HepG2 (cell line): ENCODE measurements around the gene UNC5B. TPM values are rescaled to one million over a fixed set of nuclear protein-coding genes. Genes with fewer than 3 reads are reported as not detected.

Experiments
- CHD2 ChIP-seq: IDR thresholded peaks from 2 replicates; pipeline ENCODE4 v1.6.1; 2011; ENCODE audit warnings: low read depth, low read length, improper control_type of control experiment
- FOXK2 ChIP-seq: fragments of 450-650 bp; IDR thresholded peaks from 2 replicates; pipeline ENCODE4 v1.6.1; 2016
- KLF11 ChIP-seq: IDR thresholded peaks from 2 replicates; pipeline ENCODE4 v1.6.1; 2016; ENCODE audit warnings: missing compliant biosample characterization
- MEF2D ChIP-seq: sonication (generic); formaldehyde crosslinking; IDR thresholded peaks from 2 replicates; pipeline ENCODE4 v1.5.1; 2020; ENCODE audit warnings: mild to moderate bottlenecking, missing genetic modification reagents
- NPAS2 ChIP-seq: sonication (generic); formaldehyde crosslinking; IDR thresholded peaks from 2 replicates; pipeline ENCODE4 v1.8.0; 2022; ENCODE audit warnings: mild to moderate bottlenecking, missing genetic modification reagents, borderline replicate concordance
- PHF8 ChIP-seq: sonication (generic); formaldehyde crosslinking; IDR thresholded peaks from 2 replicates; pipeline ENCODE4 v1.5.0; 2020; ENCODE audit warnings: missing genetic modification reagents
- POLR2AphosphoS5 ChIP-seq: IDR thresholded peaks from 2 replicates; pipeline ENCODE4 v1.6.1; 2012; ENCODE audit warnings: low read depth, low read length
- PRPF4 ChIP-seq: fragments of 200-400 bp; formaldehyde crosslinking; IDR thresholded peaks from 2 replicates; pipeline ENCODE4 v1.6.1; 2016; ENCODE audit warnings: low read length, low read depth; ENCODE audit not compliant: poor library complexity, severe bottlenecking
- RAD21 ChIP-seq: fragments of 450-650 bp; formaldehyde crosslinking; IDR thresholded peaks from 2 replicates; pipeline ENCODE4 v1.5.0; 2020; ENCODE audit warnings: mild to moderate bottlenecking
- RXRA ChIP-seq: sonication (generic); formaldehyde crosslinking; IDR thresholded peaks from 2 replicates; pipeline ENCODE4 v1.5.1; 2020; ENCODE audit warnings: missing genetic modification reagents
- RXRB ChIP-seq: IDR thresholded peaks from 2 replicates; pipeline ENCODE4 v1.6.1; 2016; ENCODE audit warnings: borderline replicate concordance, missing genetic modification reagents, missing compliant biosample characterization
- SIN3B ChIP-seq: fragments of 150-350 bp; IDR thresholded peaks from 2 replicates; pipeline ENCODE4 v1.6.1; 2014; ENCODE audit warnings: low read length
- SIX4 ChIP-seq: sonication (generic); formaldehyde crosslinking; IDR thresholded peaks from 2 replicates; pipeline ENCODE4 v1.4.0; 2020; ENCODE audit warnings: missing genetic modification reagents
- ZBTB38 ChIP-seq: sonication (generic); formaldehyde crosslinking; IDR thresholded peaks from 2 replicates; pipeline ENCODE4 v1.5.1; 2020; ENCODE audit warnings: mild to moderate bottlenecking, missing genetic modification reagents
- ZBTB7B ChIP-seq: sonication (generic); formaldehyde crosslinking; IDR thresholded peaks from 2 replicates; pipeline ENCODE4 v1.4.0; 2020; ENCODE audit warnings: missing genetic modification reagents
- ZC3H13 ChIP-seq: sonication (generic); formaldehyde crosslinking; IDR thresholded peaks from 2 replicates; pipeline ENCODE4 v1.8.1; 2023; ENCODE audit warnings: mild to moderate bottlenecking, missing genetic modification reagents, moderate library complexity
- ZSCAN12 ChIP-seq: sonication (generic); formaldehyde crosslinking; IDR thresholded peaks from 2 replicates; pipeline ENCODE4 v1.9.0; 2021; ENCODE audit warnings: mild to moderate bottlenecking, missing genetic modification reagents
- polyA plus RNA-seq, 8 experiments: library from polyadenylated mRNA; depleted of rRNA in 3 of 8; stranded (reverse) in 7 of 8; unstranded in 1 of 8; fragments of >200 nt; fragmentation: Illumina TruSeq in 4 of 8; extraction: Trizol in 4 of 8; gene quantifications; 2 replicates each; pipeline versions ENCODE4 v1.2.1 to v1.2.3, GENCODE V29; 2011 to 2016; ENCODE audit warnings: low read depth in 4 of 8, missing spikeins in 1 of 8, mixed read lengths in 1 of 8; ENCODE audit not compliant: insufficient read depth in 1 of 8
- total RNA-seq, 5 experiments: library from RNA; depleted of rRNA; stranded (reverse); fragments of >200 nt; fragmentation: Illumina TruSeq; extraction: Trizol; gene quantifications; 2 replicates each; pipeline ENCODE4 v1.2.3, GENCODE V29; 2016; ENCODE audit warnings: low read depth in 1 of 5
- TF ChIP-seq, protein P1 (sequence below): IDR thresholded peaks from 2 replicates; pipeline ENCODE4 v1.6.1; 2016; ENCODE audit warnings: missing compliant biosample characterization, missing genetic modification reagents, borderline replicate concordance
- TF ChIP-seq, protein P2 (sequence below): sonication (generic); formaldehyde crosslinking; IDR thresholded peaks from 2 replicates; pipeline ENCODE4 v1.4.0; 2020; ENCODE audit warnings: missing genetic modification reagents
- TF ChIP-seq, protein P3 (sequence below): sonication (generic); formaldehyde crosslinking; IDR thresholded peaks from 2 replicates; pipeline ENCODE4 v1.8.0; 2022; ENCODE audit warnings: low read depth, missing genetic modification reagents
- TF ChIP-seq, protein P4 (sequence below): sonication (generic); formaldehyde crosslinking; IDR thresholded peaks from 2 replicates; pipeline ENCODE4 v1.5.0; 2020; ENCODE audit warnings: mild to moderate bottlenecking, missing genetic modification reagents, borderline replicate concordance
- TF ChIP-seq, protein P5 (sequence below): sonication (generic); formaldehyde crosslinking; IDR thresholded peaks from 2 replicates; pipeline ENCODE4 v1.8.1; 2023; ENCODE audit warnings: mild to moderate bottlenecking, missing genetic modification reagents

UNC5B gene
- total and polyA plus RNA-seq, 2 of the 13 experiments (the other 11 are each of a cell fraction or from before 2014, with no cell fraction given) = 0.07 TPM

DNA sequence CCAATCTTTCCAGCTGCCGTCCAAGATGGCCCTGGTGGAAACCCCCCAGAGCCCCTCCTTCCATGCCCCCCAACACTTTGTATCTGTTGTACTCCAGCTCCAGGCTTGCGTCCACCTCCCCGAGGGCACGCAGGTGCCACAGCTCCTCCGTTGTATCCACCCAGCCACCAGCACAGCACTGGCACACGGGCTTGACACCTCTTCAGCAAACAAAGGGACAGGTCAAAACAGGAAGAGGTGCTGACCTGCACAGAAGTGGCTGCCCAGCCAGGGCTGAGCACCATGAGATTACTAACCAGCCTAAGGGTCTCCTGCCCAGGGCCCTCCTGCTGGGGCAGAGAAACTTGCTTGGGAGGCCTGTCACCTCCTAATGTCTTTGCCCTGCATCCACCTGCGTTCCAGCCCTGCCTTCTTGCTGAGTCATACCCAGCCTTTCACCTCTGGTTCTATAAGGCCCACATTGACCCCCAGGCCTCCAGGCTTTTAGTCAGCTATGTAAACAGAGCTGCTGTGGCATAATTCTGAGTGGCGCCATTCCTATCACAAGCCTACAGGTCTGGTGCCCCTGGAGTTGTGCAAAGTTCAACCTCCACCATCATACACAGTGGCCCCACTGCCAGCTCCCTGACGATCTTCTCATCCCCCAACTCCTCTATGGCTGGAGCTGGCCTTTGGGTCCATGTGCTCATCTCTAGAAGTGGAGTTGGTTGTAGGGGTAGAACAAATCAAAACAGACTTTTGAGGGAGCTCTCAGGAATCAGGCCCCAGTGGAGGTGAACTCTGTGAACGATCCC, 127.6 kb downstream of the UNC5B start (continued):
- TF ChIP-seq KLF11 (CRISPR knock-in tag) (no peak), ZBTB38 (peak; percentile 41; the same call in 1 of the 2 replicates), PRPF4 (no peak), NPAS2 (CRISPR knock-in tag) (no peak), ZC3H13 (CRISPR knock-in tag) (no peak), CHD2 (no peak), MEF2D (peak; percentile 72; the same call in 1 of the 2 replicates), POLR2AphosphoS5 (peak; percentile 27; the same call in 1 of the 2 replicates), ZSCAN12 (CRISPR knock-in tag) (no peak), RXRB (CRISPR knock-in tag) (peak; percentile 97), FOXK2 (0 out of 2 replicates have a peak, but pooled peaks have one; percentile 71), SIN3B (no peak), ZBTB7B (CRISPR knock-in tag) (peak; percentile 94), RAD21 (CRISPR knock-in tag) (peak; percentile 78), SIX4 (CRISPR knock-in tag) (peak; percentile 66; the same call in 1 of the 2 replicates), RXRA (CRISPR knock-in tag) (peak; percentile 97), PHF8 (CRISPR knock-in tag) (no peak)
- TF ChIP-seq, protein P1, sequence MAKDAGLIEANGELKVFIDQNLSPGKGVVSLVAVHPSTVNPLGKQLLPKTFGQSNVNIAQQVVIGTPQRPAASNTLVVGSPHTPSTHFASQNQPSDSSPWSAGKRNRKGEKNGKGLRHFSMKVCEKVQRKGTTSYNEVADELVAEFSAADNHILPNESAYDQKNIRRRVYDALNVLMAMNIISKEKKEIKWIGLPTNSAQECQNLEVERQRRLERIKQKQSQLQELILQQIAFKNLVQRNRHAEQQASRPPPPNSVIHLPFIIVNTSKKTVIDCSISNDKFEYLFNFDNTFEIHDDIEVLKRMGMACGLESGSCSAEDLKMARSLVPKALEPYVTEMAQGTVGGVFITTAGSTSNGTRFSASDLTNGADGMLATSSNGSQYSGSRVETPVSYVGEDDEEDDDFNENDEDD = peak; percentile 86; the same call in 1 of the 2 replicates
- TF ChIP-seq, protein P2, sequence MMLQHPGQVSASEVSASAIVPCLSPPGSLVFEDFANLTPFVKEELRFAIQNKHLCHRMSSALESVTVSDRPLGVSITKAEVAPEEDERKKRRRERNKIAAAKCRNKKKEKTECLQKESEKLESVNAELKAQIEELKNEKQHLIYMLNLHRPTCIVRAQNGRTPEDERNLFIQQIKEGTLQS (CRISPR knock-in tag) = peak; percentile 94
- TF ChIP-seq, protein P3, sequence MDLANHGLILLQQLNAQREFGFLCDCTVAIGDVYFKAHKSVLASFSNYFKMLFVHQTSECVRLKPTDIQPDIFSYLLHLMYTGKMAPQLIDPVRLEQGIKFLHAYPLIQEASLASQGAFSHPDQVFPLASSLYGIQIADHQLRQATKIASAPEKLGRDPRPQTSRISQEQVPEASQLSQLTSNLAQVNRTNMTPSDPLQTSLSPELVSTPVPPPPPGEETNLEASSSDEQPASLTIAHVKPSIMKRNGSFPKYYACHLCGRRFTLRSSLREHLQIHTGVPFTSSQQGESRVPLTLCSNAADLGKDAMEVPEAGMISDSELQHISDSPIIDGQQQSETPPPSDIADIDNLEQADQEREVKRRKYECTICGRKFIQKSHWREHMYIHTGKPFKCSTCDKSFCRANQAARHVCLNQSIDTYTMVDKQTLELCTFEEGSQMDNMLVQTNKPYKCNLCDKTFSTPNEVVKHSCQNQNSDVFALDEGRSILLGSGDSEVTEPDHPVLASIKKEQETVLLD (CRISPR knock-in tag) = 0 out of 2 replicates have a peak, but pooled peaks have one; percentile 35
- TF ChIP-seq, protein P4, sequence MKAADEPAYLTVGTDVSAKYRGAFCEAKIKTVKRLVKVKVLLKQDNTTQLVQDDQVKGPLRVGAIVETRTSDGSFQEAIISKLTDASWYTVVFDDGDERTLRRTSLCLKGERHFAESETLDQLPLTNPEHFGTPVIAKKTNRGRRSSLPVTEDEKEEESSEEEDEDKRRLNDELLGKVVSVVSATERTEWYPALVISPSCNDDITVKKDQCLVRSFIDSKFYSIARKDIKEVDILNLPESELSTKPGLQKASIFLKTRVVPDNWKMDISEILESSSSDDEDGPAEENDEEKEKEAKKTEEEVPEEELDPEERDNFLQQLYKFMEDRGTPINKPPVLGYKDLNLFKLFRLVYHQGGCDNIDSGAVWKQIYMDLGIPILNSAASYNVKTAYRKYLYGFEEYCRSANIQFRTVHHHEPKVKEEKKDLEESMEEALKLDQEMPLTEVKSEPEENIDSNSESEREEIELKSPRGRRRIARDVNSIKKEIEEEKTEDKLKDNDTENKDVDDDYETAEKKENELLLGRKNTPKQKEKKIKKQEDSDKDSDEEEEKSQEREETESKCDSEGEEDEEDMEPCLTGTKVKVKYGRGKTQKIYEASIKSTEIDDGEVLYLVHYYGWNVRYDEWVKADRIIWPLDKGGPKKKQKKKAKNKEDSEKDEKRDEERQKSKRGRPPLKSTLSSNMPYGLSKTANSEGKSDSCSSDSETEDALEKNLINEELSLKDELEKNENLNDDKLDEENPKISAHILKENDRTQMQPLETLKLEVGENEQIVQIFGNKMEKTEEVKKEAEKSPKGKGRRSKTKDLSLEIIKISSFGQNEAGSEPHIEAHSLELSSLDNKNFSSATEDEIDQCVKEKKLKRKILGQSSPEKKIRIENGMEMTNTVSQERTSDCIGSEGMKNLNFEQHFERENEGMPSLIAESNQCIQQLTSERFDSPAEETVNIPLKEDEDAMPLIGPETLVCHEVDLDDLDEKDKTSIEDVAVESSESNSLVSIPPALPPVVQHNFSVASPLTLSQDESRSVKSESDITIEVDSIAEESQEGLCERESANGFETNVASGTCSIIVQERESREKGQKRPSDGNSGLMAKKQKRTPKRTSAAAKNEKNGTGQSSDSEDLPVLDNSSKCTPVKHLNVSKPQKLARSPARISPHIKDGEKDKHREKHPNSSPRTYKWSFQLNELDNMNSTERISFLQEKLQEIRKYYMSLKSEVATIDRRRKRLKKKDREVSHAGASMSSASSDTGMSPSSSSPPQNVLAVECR (CRISPR knock-in tag) = peak; percentile 70; the same call in 1 of the 2 replicates
- TF ChIP-seq, protein P5, sequence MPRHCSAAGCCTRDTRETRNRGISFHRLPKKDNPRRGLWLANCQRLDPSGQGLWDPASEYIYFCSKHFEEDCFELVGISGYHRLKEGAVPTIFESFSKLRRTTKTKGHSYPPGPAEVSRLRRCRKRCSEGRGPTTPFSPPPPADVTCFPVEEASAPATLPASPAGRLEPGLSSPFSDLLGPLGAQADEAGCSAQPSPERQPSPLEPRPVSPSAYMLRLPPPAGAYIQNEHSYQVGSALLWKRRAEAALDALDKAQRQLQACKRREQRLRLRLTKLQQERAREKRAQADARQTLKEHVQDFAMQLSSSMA = no peak
